Mammary epithelial cell (primary cell): Measurements from ENCODE around the gene NDUFAF8.

Experiments used
- CTCF ChIP-seq, 2 donors: IDR thresholded peaks in 1 of 2; conservative IDR thresholded peaks in 1 of 2; 2 replicates each; pipeline ENCODE4 v1.5.1; 2011 to 2012; ENCODE audit warnings: inconsistent platforms in 2 of 2, low read length in 2 of 2, mild to moderate bottlenecking in 2 of 2, control low read depth in 1 of 2, low read depth in 1 of 2; ENCODE audit not compliant: insufficient read depth in 1 of 2; ENCODE audit errors: extremely low read depth in 1 of 2
- EZH2 ChIP-seq: IDR thresholded peaks from 2 replicates; pipeline ENCODE4 v1.6.1; 2012; ENCODE audit warnings: low read length, inconsistent platforms, borderline replicate concordance

GRCh38 chr17:81235822-81236740 is 3.0 kb upstream of the NDUFAF8 start:
- TF ChIP-seq EZH2 (no peak), CTCF (conservative IDR thresholded peaks at IDR 0.05 in 1 of 2, IDR thresholded peaks at IDR 0.05 in 1 of 2; ENCODE audit: extremely low read depth in 1 of 2, insufficient read depth in 1 of 2, low read depth in 1 of 2, low read length in 2 of 2) (no peak)
